AG08396 (cell line): ENCODE results near the gene VWF.
"Not testable (repeated sequence)": the region's sequence is repeated elsewhere in the genome, so short reads cannot be mapped to it uniquely, and the experiment has no call there.

ENCODE experiments used
- DNase-seq: peaks from one replicate; pipeline ENCODE4 v3.0.0; 2012; ENCODE audit warnings: low spot score, mixed read lengths

Gene VWF

DNA sequence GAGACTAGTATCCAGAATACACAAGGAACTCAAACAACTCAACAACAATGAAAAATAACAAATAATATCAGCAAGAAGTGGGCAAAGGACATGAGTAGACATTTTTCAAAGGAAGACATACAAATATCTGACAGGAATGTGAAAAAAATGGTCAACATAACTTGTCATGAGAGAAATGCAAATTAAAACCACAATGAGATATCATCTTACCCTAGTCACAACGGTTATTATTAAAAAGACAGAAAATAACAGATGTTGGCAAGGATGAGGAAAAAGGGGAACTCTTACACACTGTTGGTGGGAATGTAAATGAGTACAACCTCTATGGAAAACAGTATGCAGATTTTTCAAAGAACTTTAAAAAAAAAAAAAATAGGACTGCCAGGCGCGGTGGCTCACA lies 20.4 kb downstream of the VWF start:
- no peak for DNase-seq

DNA sequence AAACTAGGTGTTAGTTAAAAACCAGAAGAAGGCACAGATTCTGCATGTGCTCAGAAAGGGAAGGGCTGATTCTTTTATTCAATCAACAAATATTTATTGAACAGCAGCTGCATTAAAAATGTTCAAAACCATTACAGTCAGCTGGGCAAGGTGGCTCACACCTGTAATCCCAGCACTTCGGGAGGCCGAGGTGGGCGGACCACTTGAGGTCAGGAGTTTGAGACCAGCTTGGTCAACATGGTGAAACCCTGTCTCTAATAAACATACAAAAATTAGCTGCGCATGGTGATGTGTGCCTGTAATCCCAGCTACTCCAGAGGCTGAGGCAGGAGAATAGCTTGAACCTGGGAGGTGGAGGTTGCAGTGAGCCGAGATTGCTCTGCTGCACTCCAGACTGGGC lies 22.4 kb downstream of the VWF start:
- DNase-seq = not testable (repeated sequence)

DNA sequence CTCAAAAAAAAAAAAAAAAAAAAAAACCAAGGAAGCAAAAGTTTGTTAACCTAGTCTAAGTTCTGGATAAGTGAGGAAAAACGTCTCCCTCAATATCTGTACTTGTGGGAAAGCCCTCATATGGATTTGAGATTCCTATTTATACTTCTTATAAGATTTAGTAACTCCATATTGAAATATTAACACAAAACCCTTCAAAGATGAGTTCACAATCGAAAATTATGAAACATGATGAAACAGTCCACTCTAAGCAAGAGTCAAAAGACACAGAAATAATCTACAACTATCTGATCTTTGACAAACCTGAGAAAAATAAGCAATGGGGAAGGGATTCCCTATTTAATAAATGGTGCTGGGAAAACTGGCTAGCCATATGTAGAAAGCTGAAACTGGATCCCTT lies 25.2 kb downstream of the VWF start:
- no peak for DNase-seq

DNA sequence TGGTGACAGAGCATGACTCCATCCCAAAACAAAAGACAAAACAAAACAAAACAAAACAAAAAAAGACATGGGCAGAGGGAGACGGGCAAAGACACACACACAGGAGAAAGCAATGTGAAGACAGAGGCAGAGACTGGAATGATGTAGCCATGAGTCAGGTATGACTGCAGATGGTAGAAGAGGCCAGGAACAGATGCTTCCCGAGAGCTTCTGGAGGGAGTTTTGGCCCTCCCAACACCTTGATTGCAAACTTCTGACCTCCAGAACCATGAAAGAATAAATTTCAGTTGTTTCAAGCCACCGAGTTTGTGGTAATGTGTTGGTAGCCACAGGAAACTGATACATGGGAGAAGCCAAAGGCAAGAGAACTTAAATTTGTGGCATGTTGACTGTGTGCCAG lies 27.1 kb downstream of the VWF start:
- DNase-seq = peak; percentile 44

DNA sequence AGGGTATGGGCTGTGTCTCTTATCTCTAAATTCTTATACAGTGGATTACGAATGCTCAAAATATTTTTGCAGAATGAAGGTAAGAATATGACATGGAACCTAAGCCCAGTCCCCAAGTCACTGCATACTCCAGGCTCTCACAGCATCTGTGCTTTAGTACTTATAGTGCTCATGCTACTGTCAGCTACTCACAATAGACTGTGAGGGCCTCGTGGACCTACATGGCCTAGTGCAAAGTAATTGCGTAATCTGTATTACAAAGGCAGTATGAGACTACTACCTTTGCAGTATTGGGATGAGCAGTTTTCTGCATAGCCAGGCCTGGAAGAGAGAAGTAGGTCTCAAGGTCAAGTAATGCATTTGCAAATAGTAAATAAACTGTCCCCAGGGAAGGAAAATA lies 27.9 kb downstream of the VWF start:
- DNase-seq = no peak

DNA sequence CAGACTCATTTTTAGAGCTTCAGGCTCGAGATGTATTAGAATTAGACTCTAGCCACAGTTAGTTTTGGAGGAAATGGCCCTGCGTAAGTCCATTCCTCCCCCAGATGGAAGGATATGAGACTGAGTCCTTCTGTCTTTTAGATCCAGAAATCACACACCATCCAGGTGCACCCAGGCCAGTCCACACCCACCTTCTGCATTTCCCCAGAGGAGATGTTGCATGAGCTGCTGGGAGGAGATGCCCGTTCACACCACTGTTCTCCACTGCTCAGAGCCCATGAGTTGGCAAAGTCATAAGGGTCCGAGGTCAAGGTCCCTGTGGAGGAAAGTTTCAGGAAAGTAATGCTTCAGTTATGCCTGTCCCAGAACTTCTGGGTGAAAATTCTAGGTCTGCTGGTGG lies 29.2 kb downstream of the VWF start:
- DNase-seq = no peak

DNA sequence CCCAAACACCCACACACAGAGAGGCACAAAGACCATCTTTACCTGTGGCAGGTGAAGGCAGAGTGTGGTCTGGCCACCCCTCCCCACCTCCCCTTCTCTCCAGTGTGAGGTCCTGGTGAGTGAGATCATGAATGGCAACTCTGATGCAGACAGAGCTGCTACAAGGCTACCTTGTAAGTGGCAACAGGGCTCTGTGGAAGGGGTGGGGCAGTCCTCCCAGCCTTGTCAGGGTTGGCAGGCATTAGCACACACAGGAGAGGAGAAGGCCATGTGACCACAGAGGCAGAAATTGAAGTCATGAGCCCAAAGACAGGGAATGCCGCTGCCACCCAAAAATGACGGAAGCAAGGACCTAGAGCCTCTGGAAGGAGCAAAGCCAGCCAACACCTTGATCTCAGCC lies 30.7 kb downstream of the VWF start:
- DNase-seq = no peak

DNA sequence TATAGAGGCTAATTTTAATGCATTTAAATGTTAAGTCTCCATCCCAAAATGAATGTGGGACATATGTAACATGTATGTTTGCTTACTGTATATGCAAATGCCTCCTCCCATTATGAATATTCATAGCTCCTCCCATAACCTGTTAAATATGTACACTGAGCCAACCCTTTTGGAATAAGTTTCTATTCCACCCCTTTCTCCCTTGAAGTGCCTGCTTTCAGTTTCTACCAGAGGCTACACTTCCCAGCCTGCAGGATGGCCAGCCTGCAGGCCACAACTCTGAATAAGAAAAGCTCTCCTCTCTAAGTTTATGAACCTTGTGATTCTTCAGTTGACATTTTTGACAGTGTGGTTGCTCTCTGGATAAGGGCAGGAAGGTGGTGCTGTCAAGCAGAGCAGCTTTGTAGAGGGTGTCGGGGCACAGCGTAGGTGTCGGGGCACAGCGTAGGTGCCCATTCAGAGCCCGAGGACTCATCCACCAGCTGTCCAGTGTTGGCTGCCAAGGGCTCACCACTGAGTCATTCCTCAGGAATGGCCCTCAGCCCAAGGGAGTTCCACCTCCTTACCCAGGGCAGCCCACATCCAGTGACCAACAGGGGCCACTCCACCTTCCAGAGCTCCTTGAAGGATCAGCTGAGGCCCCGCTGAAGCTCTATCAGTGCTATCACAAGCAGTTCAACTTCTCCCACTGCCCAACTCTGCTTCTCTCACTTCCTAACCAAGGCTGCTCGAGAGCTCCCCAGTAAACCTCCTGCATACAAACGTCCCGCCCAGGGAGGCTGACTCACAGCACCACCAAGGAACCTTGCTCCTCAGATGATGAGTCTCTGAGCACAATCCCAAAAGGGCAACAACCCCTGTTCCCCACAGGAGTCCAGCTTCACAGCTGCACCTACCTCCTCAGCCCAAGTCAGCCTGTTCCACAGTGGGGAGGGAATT lies 31.4 kb downstream of the VWF start:
- peak; percentile 87 for DNase-seq

DNA sequence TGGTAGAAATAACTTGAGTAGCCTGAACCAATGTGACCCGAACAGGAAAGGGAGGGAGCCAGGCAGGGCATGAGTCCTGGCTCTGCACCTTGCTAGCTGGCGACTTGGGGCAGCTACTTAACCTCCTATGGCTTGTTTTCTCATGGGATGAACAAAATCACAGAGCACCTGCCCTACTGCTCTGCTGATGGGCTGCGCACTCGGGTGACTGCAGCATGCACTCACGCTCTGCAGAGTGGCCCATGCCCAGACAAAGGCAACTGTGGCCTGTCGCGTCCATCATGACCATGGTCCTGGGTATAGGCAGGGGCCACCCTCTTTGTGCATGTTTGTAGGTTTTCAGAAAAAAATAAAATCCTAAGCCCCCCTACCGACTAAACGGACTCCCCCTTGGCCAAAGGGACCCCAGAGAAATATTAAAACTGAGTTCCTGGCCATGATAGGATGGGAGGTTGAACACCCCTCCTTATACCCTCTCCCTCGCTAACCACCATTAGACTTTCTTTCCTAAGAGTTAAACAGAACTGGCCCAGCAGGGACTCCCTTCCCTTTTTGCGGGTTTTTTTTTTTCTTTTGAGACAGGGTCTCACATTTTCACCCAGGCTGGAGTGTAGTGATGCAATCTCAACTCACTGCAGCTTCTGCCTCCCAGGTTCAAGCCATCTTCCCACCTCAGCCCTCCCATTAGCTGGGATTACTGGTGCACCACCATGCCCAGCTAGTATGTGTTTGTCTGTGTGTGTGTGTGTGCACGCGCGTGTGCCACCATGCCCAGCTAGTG lies 32.5 kb downstream of the VWF start:
- DNase-seq = no peak

DNA sequence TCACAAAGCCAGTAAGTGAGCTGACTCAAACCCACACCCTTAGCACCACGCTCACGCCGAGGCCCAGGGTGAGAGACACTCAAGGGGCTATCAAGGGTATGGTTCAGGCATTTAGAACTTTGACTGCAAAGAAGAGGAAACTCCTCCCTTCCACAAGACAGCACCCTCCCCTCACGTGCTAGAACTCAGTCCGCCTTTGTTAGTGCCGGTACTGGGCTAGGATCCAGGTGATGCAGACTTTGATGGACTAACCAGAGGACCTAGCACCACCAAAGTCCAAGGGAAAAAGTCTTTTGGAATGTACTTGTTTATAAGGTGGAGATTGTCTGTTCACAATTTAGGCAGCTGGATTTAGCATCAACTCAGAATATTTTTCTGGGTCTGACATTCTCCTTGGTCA lies 33.7 kb downstream of the VWF start:
- peak; percentile 64 for DNase-seq

DNA sequence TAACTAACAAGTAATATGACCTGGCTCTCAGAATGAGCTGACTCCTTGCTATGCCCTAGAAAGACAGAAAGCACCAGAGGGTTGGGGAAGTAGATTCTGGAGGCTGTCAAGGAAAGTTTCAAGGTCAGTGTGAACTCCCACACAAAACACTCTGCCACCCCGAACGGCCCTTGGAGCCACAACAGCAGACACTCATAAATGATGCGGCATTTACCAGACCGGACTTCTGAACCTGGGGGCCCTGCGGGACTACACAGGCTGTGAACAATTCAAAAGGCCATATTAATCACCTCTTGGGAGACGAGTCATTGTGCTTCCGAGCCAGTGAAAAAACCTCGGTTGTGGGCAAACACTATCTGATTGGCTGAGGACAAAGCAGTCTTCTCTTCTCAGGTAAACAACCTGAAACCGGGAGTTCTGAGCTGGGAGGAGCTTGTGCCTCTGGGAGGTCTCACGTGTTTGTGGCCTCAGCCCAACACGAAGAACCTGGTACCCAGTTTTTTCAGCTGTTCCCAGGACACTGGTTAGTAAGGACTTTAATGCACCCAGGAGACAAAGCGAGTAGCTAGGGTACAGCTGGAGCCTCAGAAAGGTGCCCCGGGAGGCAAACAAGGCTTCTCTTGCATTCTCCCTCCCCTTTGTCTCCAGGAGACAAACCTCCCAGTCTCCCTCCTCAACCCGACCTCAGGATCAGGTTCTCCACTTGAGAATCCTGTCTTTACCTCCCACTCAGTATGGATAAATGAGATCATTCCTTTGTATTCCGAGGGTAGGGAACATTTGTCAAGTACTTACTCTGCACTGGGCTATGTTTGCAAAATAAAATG lies 35.3 kb downstream of the VWF start:
- no peak for DNase-seq

DNA sequence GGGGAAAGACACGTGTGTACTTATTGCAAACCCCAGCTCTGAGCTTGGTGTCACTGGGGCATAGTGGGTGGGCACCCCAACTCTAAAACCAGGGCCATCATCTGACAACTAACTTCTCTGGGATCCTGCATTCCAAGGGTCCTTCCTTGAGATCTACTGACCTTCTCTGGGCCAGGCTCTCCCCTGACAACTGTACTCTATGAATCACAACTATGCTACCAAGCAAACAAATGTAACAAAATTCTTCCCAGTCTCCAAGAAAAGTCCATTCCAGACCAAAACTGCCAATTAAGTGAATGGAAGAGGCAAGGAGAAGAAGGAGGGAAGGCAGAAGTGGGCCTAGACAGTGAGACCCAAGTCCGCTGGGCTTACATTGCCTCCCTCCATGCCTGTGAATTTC lies 38.2 kb downstream of the VWF start:
- DNase-seq = no peak

DNA sequence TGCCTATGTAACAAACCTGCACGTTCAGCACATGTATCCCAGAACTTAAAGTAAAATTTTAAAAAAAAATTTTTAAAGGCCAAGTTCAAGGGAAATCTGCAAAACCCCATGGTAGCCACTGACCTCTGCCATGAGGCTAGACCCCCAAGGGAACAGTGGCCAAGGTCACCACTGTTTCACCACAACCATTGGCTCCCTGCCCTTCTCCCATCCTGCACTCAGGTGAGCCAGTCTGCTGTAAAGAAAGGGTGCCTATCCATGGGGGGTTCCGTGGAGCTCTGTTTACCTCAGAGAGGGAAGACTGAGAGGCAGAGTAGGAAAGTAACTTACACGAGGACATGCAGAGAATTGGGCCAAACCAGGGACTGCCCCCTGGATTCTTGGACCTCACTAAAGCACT lies 38.6 kb downstream of the VWF start:
- no peak for DNase-seq

DNA sequence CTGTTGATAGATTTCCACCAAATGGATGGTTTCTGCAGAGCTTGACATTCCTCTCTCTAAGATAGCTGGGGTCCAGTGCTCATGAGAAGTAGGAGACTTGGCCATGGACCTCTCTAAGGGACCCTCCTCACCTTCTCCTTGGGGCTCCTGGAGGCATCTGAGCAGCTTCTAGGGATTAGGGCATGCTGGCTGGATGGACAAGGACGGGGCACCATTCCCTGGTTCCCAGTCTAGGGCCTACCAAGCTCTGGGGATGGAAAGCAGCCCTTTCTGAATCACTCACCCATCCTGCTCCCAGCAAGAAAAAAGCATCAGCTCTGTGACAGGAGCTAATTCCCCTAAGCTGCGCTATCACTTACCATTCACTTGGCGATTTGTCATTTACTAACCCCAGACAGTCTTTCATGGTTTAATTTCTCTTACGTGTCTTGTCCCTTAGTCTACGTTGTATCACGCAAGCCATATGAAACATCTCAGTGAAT lies 39.5 kb downstream of the VWF start:
- DNase-seq = no peak

DNA sequence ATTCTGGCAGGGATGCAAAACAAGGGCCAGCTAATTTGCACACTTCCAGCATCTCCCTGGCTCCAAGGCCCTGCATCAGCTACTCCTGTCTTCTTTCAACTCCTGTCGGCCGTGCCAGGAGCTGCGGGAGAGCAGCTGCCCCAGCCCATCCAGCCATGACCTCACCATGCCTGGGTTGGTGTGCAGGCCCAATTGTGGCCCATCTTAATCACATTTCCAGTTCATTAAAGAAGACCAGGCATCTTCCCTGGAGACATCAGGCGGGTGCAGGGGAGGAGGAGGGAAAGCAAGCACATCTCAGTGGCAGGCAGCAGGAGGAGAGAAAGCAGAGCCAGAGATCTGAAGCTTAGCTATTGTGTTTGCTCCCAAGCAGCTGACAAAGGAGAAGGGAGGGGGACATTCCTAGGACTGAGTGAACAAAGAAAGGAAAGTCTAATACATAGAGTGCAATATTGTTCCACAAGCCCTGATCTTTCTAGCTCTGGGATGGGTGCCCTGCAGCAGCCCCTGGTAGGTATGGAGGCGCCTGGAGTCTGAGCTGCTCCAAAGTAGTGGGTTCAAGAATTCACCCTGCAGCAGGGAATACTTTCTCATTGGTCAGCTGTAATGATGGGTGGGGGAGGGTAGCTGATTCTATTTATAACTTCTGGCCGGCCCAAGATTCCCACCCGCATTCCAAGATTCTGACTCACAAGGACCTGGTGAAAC lies 40.1 kb downstream of the VWF start:
- peak; percentile 69 for DNase-seq

DNA sequence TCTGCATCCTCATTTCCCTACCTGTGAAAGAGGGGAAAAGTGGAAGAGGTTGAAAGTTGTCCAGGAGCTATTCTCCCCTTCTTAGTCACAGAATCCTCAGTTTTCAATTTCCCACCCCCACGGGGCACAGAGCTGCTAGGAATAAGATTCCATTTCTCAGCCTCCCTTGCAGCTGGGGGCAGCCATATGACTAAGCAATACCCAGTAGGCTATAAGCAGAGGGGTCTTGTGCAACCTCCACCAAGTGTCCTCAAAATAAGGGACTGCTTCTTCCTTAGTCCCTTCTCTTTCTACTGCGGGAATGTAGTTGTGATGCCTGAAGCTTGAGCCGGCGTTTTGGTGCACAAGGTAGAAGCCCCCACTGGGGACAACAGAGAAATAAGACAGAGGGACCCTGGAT lies 40.9 kb downstream of the VWF start:
- DNase-seq = no peak

DNA sequence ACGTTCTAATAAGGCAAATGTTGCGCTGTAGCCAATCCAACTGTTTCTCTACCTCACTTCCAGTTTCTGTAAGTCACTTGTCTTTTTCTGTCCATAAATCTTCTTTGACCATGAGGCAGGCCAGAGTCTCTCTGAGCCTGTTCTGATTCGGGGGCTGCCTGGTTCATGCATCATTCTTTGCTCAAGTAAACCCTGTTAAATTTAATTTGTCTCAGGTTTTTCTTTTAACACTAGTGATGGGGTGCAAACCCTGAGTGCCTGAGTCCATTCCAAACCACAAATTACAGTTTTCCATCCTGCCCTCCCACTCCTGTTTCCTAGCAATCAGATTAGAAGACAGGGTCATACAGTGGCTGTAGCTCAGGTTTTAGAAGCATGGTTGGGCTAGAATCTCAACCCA lies 41.9 kb downstream of the VWF start:
- no peak for DNase-seq

DNA sequence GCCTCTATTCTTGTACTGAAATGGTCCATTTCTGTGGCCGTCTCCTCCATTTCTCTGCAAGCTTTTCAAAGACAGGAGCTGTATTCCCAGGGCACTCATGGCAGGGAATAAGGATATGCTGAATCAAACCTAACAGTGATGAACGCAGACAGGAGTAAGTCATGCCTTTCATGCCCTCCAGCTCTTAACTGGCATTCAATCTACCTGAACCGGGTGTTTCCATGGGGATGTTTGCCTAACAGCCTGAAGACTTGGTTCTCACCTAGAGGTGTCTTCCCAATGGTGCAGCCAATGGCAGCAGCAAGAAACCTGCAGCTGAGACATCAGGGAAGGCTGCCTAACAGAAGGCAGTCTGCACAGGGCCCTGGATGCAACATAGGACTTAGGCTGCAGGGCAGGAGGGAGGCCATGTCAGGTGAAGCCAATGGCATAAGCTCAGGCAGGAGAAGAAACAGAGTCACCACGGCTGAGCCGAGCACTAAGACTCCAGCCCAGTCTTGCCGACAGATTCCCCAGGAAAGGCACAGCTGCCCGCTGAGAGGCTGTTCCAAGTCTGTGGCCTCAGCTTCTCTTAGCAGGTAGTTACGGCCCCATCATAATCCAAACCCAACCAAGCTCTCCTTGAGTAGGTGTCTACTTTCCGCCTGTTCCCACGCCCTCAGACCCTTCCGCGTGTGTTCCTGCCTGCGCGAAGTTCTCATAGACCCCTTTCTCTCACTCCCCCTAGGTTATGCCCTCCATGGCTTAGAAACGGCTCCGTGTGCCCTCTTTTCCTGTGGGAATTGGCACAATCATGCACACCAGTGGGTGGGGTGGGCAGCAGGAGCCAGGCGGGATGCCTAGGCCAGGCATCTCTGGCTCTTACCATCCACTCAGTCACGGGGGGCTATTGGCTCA lies 44.1 kb downstream of the VWF start:
- no peak for DNase-seq

DNA sequence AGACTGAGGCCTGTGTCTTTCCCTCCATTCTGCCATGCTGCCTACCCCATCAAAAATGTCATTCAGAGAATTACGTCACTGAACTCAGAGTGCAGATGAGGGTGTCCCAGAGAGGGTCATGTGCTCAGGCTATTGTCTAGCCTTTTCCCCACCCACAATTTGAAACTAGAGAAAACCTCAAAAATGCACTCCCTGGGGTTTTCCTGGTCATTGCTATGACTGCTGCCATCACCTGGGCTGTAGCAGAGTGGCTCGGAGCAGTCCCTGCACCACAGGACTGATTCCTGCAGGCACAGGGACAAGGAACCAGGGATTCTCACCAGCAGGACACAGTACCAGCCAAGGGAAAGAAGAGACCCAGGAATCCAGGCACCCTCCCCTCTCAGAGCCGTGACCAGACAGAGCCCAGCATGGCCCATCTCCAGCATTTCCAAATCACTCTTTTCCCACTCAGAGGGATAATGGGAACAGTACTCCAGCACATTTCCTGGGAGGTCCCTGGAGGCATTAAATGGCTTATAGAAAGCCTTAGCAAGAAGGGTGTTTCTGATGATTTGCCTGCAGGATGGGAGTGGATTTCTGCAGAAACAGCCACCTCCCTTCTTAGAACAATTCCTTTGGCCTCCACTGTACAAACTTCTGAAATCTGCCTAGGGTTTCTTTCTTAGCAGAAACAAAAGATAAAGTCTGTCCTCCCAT lies 45.9 kb downstream of the VWF start:
- DNase-seq = no peak

DNA sequence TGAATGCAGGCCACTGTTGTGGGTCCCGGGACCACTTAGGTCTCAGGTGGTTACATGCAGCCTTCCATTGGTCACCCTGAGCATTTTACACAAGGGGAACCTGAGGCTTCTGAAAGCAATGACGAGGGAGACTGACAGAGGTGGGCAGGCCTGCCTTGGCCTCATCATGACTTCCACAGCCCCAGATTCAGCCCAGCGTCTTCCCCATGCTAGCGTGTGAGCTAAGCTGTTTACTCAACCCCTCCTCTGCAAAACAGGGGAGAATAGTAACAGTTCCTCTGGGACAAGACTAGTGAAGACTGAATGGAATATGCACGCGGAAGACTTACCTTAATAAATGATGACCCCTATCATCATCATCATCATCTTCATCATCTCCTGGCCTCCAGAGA lies 46.8 kb downstream of the VWF start:
- no peak for DNase-seq
